ENCODE measurements around the gene DPP4. TPM values are rescaled to one million over a fixed set of nuclear protein-coding genes. Genes with fewer than 3 reads are reported as not detected.

The DPP4 gene
- total and polyA plus RNA-seq, 8 donors: 0.15 to 30.1 (median 2.4) TPM

- Histone ChIP-seq H3K4me3 (no peak overlapping the region), H3K9me3 (no peaks in the 10 kb centered on the region), H3K27me3 (no peaks in the 10 kb centered on the region), H3K27ac (no peak overlapping the region), H3K4me1 (no peaks in the 10 kb centered on the region), H3K36me3 (no peaks in the 10 kb centered on the region)
- intact Hi-C loops (cut with DNase I; ENCODE audit: low total_unique reads): no loop called here
- TF ChIP-seq, protein P1, sequence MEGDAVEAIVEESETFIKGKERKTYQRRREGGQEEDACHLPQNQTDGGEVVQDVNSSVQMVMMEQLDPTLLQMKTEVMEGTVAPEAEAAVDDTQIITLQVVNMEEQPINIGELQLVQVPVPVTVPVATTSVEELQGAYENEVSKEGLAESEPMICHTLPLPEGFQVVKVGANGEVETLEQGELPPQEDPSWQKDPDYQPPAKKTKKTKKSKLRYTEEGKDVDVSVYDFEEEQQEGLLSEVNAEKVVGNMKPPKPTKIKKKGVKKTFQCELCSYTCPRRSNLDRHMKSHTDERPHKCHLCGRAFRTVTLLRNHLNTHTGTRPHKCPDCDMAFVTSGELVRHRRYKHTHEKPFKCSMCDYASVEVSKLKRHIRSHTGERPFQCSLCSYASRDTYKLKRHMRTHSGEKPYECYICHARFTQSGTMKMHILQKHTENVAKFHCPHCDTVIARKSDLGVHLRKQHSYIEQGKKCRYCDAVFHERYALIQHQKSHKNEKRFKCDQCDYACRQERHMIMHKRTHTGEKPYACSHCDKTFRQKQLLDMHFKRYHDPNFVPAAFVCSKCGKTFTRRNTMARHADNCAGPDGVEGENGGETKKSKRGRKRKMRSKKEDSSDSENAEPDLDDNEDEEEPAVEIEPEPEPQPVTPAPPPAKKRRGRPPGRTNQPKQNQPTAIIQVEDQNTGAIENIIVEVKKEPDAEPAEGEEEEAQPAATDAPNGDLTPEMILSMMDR (IDR thresholded peaks at IDR 0.05): no peak
- TF ChIP-seq POLR2A (IDR thresholded peaks at IDR 0.05): no peak
- no peak for TF ChIP-seq POLR2AphosphoS5 (IDR thresholded peaks at IDR 0.05)
- no peak for TF ChIP-seq EP300 (IDR thresholded peaks at IDR 0.05)
- no peak for DNase-seq
- 94 to 95% (median 94%) methylated on average over 3 of the region's 3 CpGs for WGBS, 5 donors
Observed at GRCh38 chr2:162035981-162036380, 38.0 kb downstream of the DPP4 start.

DNA sequence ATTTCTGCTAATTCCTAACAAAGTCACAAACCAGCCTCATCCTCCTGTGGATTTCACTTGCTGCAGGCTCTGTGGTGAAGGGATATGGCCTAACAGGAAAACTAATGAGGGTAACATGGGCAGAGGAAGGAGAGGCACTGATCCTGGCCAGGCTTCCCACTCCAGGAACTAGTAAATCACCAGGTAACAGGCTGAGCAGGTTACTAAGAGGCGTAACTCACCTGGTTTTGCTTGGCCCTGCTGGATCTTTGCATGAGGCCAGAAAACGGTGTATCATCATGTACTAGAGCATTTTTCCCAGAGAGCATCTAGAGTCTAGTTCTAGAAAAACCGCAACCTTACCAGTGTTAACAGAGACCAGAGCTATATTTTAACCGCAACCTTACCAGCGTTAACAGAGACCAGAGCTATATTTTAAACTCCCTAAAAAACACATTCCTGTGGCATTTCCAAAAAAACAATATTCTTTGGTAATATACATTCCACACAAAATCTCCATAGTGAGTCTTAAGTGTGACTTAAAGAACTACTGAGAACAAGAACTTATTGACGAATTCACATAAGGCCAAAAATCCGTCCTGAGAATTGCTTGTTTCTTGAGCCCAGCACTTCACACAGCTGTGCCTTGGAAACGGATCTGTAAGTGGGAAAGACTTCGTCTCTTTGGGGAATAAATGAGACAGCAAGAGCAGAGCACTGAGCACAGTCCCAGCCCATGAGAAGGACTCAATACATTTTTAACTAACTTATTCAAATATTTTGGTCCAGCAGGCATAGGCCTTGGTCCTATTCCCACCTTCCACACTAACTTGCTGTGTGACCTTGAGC lies 43.4 kb downstream of the DPP4 start:
- WGBS, 5 donors: 94 to 96% (median 94%) methylated on average over 9 of the region's 9 CpGs
- Histone ChIP-seq H3K36me3 (no peaks in the 10 kb centered on the region), H3K27ac (no peak overlapping the region), H3K9me3 (no peaks in the 10 kb centered on the region), H3K4me1 (peaks cover 0 to 9% (median 6%) of the 10 kb centered on the region in 4 donors), H3K27me3 (no peaks in the 10 kb centered on the region), H3K4me3 (no peak overlapping the region)
- no peak for DNase-seq
- TF ChIP-seq POLR2A (IDR thresholded peaks at IDR 0.05) (no peak), POLR2AphosphoS5 (IDR thresholded peaks at IDR 0.05) (no peak), EP300 (IDR thresholded peaks at IDR 0.05) (no peak)
- TF ChIP-seq, protein P1 (IDR thresholded peaks at IDR 0.05): no peak
- intact Hi-C loops (cut with DNase I; ENCODE audit: low total_unique reads): no loop called here

- Histone ChIP-seq H3K9me3 (no peaks in the 10 kb centered on the region), H3K36me3 (no peaks in the 10 kb centered on the region), H3K4me1 (peaks cover 0 to 10% (median 6%) of the 10 kb centered on the region in 4 donors), H3K27ac (no peak overlapping the region), H3K4me3 (no peak overlapping the region), H3K27me3 (no peaks in the 10 kb centered on the region)
- WGBS, 5 donors: 73 to 87% (median 84%) methylated on average over 9 of the region's 9 CpGs
- intact Hi-C loops (cut with DNase I; ENCODE audit: low total_unique reads): no loop called here
- TF ChIP-seq POLR2A (IDR thresholded peaks at IDR 0.05): no peak
- TF ChIP-seq, protein P1 (IDR thresholded peaks at IDR 0.05): no peak
- no peak for TF ChIP-seq EP300 (IDR thresholded peaks at IDR 0.05)
- TF ChIP-seq POLR2AphosphoS5 (IDR thresholded peaks at IDR 0.05): no peak
- DNase-seq: peak in 1 of 2 donors; percentile 27
Observed at GRCh38 chr2:162029287-162029901, 44.6 kb downstream of the DPP4 start.

- TF ChIP-seq, protein P1 (IDR thresholded peaks at IDR 0.05): no peak
- TF ChIP-seq POLR2AphosphoS5 (IDR thresholded peaks at IDR 0.05): no peak
- TF ChIP-seq POLR2A (IDR thresholded peaks at IDR 0.05): no peak
- TF ChIP-seq EP300 (IDR thresholded peaks at IDR 0.05): no peak
- 81 to 96% (median 91%) methylated on average over 4 of the region's 4 CpGs for WGBS, 5 donors
- DNase-seq: no peak
- intact Hi-C loops (cut with DNase I; ENCODE audit: low total_unique reads): no loop called here
- Histone ChIP-seq H3K4me3 (no peak overlapping the region), H3K4me1 (peaks cover 0 to 10% (median 6%) of the 10 kb centered on the region in 4 donors), H3K27me3 (no peaks in the 10 kb centered on the region), H3K9me3 (no peaks in the 10 kb centered on the region), H3K27ac (no peak overlapping the region), H3K36me3 (no peaks in the 10 kb centered on the region)
Observed at GRCh38 chr2:162028511-162028910, 45.5 kb downstream of the DPP4 start.
